HCT116 (cell line): ENCODE data around the gene ZCCHC17. TPM values are rescaled to one million over a fixed set of nuclear protein-coding genes. Genes with fewer than 3 reads are reported as not detected.

Experiments
- ATAC-seq: fragments of 200-7000 bp; cut with Tn5 transposase; 2 replicates; pipeline ENCODE4 v1.9.1; 2020; ENCODE audit warnings: mild to moderate bottlenecking, moderate library complexity
- BruUV-seq: library from RNA; stranded (reverse); fragments of 400-500 nt; replicated peaks from 2 replicates; lab custom pipeline; 2021; lab: Mats Ljungman, UMichigan
- CTCF ChIA-PET: fragments of 300-600 bp; sonication (Branson Sonifier 250); formaldehyde crosslinking; loops from one replicate; lab custom pipeline; 2021; ENCODE audit warnings: antibody characterized with exemption; lab: Charles Lee
- POLR2A ChIA-PET: fragments of 300-600, 350-600 bp; sonication (Branson Sonifier 250); formaldehyde crosslinking; loops from one replicate; lab custom pipeline; 2021; ENCODE audit warnings: antibody characterized with exemption; lab: Charles Lee
- RAD21 ChIA-PET, 2 experiments: fragments of 300-600 bp; sonication (Branson Sonifier 250); formaldehyde crosslinking; loops; one replicate each; lab custom pipeline; 2023; ENCODE audit warnings: low total read pairs in 2 of 2; ENCODE audit not compliant: uncharacterized antibody in 2 of 2, unreplicated experiment in 2 of 2, low non-redundant PET in 1 of 2; lab: Charles Lee
- DNase-seq: peaks from one replicate; pipeline ENCODE4 v3.0.0-alpha.2; 2010; ENCODE audit warnings: low read depth, low spot score
- H2AFZ ChIP-seq: fragments of 200-600 bp; shearing (Covaris generic), sonication (generic); 2 replicates; pipeline ENCODE4 v1.6.1; 2017; ENCODE audit warnings: low read depth, mixed run types, mixed read lengths, antibody characterized with exemption, low read length; ENCODE audit not compliant: poor library complexity, severe bottlenecking
- H3K27ac ChIP-seq: 2 replicates; pipeline ENCODE4 v1.5.1; 2012; ENCODE audit warnings: low read depth, low read length
- H3K27me3 ChIP-seq: fragments of 200-600 bp; sonication (generic); 2 replicates; pipeline ENCODE4 v1.6.1; 2016; ENCODE audit warnings: mixed run types, low read length, mixed read lengths; ENCODE audit not compliant: insufficient read depth
- H3K36me3 ChIP-seq, 2 experiments: fragments of 200-500 bp in 1 of 2; fragments of 200-600 bp in 1 of 2; sonication (Bioruptor generic) in 1 of 2; sonication (generic) in 1 of 2; 2 replicates each; pipeline versions ENCODE4 v1.5.1 to v1.6.1; 2014 to 2016; ENCODE audit warnings: low read length in 2 of 2, inconsistent platforms in 1 of 2, mixed read lengths in 1 of 2, mixed run types in 1 of 2; ENCODE audit not compliant: insufficient read depth in 2 of 2, control insufficient read depth in 1 of 2
- H3K4me1 ChIP-seq, 2 experiments: fragments of 200-600 bp in 1 of 2; sonication (generic) in 1 of 2; 2 replicates each; pipeline versions ENCODE4 v1.5.1 to v1.6.1; 2012 to 2017; ENCODE audit warnings: low read length in 2 of 2, inconsistent platforms in 1 of 2, mild to moderate bottlenecking in 1 of 2, mixed read lengths in 1 of 2, mixed run types in 1 of 2, moderate library complexity in 1 of 2; ENCODE audit not compliant: insufficient read depth in 2 of 2, control insufficient read depth in 1 of 2
- H3K4me2 ChIP-seq: fragments of 200-600 bp; sonication (generic); 2 replicates; pipeline ENCODE4 v1.6.1; 2017; ENCODE audit warnings: mixed run types, low read length, mixed read lengths
- H3K4me3 ChIP-seq, 2 experiments: fragments of 200-600 bp in 1 of 2; sonication (generic) in 1 of 2; replicated peaks in 1 of 2; 2 replicates each; pipeline ENCODE4 v1.5.1; 2011 to 2016; ENCODE audit warnings: low read length in 2 of 2, control low read depth in 1 of 2, low read depth in 1 of 2, mild to moderate bottlenecking in 1 of 2, mixed read lengths in 1 of 2, mixed run types in 1 of 2
- H3K79me2 ChIP-seq: fragments of 200-600 bp; sonication (generic); 2 replicates; pipeline ENCODE4 v1.6.1; 2017; ENCODE audit warnings: mild to moderate bottlenecking, mixed run types, low read length, moderate library complexity, mixed read lengths; ENCODE audit not compliant: insufficient read depth
- H3K9ac ChIP-seq: fragments of 200-600 bp; sonication (generic); 2 replicates; pipeline ENCODE4 v1.6.1; 2016; ENCODE audit warnings: low read length, mixed read lengths
- H3K9me2 ChIP-seq: fragments of 200-600 bp; sonication (generic), shearing (Covaris generic); 2 replicates; pipeline ENCODE4 v1.6.1; 2017; ENCODE audit warnings: mixed run types, mild to moderate bottlenecking, moderate library complexity; ENCODE audit not compliant: insufficient read depth
- H3K9me3 ChIP-seq, 2 experiments: fragments of 200-500 bp in 1 of 2; fragments of 200-600 bp in 1 of 2; sonication (Bioruptor generic) in 1 of 2; sonication (generic) in 1 of 2; 2 replicates each; pipeline ENCODE4 v1.6.1; 2014 to 2017; ENCODE audit warnings: low read length in 2 of 2, mixed read lengths in 2 of 2, inconsistent platforms in 1 of 2, low read depth in 1 of 2, mild to moderate bottlenecking in 1 of 2, mixed run types in 1 of 2, moderate library complexity in 1 of 2; ENCODE audit not compliant: control insufficient read depth in 1 of 2, insufficient read depth in 1 of 2
- H4K20me1 ChIP-seq: fragments of 200-600 bp; sonication (generic), shearing (Covaris generic); 2 replicates; pipeline ENCODE4 v1.6.1; 2017; ENCODE audit warnings: mixed run types, mild to moderate bottlenecking, moderate library complexity; ENCODE audit not compliant: insufficient read depth
- RAD21 ChIP-seq: IDR thresholded peaks from 2 replicates; pipeline ENCODE4 v1.6.1; 2012; ENCODE audit warnings: low read depth, mild to moderate bottlenecking
- SIN3A ChIP-seq: IDR thresholded peaks from 2 replicates; pipeline ENCODE4 v1.6.1; 2012; ENCODE audit warnings: low read depth
- SP1 ChIP-seq: IDR thresholded peaks from 2 replicates; pipeline ENCODE4 v1.6.1; 2012; ENCODE audit warnings: low read depth
- SRF ChIP-seq: IDR thresholded peaks from 2 replicates; pipeline ENCODE4 v1.6.1; 2012; ENCODE audit warnings: low read depth
- ZBTB33 ChIP-seq: IDR thresholded peaks from 2 replicates; pipeline ENCODE4 v1.6.1; 2011; ENCODE audit warnings: mild to moderate bottlenecking, low read length, moderate library complexity; ENCODE audit not compliant: insufficient replicate concordance; ENCODE audit errors: extremely low read depth
- ZFX ChIP-seq: fragments of 450-650 bp; IDR thresholded peaks from 2 replicates; pipeline ENCODE4 v1.6.1; 2017
- intact Hi-C: fragments of 100-400 bp; cut with micrococcal nuclease; formaldehyde crosslinking; loops from 2 replicates; pipeline ENCODE4 v1.10.0; 2022
- total RNA-seq: library from RNA; stranded (reverse); gene quantifications from one replicate; pipeline ENCODE4 v1.2.1, GENCODE V29; 2021; ENCODE audit not compliant: unreplicated experiment

The ZCCHC17 gene
- total RNA-seq, 1 experiment from 2014 or later = 27.8 TPM

GRCh38 chr1:31297277-31298247 lies 730 bp downstream of the ZCCHC17 start:
- peaks cover 90% of the 10 kb centered on the region for H3K79me2 ChIP-seq
- H2AFZ ChIP-seq = no peak overlapping the region
- ChIA-PET RAD21 (no interaction called here), POLR2A (interaction anchor here (0.6 to 1.5 kb wide), 12 partner anchors 10 to 237 kb away, joined by 3 to 18 read pairs (median 4); no protein-coding TSS in a partner anchor), CTCF (interaction anchor here (1.0 to 1.6 kb wide), 3 partner anchors 112 to 116 kb away, joined by 3 to 8 read pairs (median 8); no protein-coding TSS in a partner anchor)
- peaks cover 4 to 22% of the 10 kb centered on the region in 2 experiments; a peak in 3 of 4 replicates for H3K4me1 ChIP-seq
- peak overlapping the region; percentile 73 for H3K4me2 ChIP-seq
- intact Hi-C loops = no loop called here
- DNase-seq (no peak), ATAC-seq (no peak)
- H3K9ac ChIP-seq = peak overlapping the region; percentile 97
- BruUV-seq = TSS peak; percentile 78
- no peaks in the 10 kb centered on the region for H3K27me3 ChIP-seq
- peak overlapping the region; percentile 65 to 98 for H3K4me3 ChIP-seq
- TF ChIP-seq SRF = no peak
- no peak for TF ChIP-seq RAD21
- TF ChIP-seq SIN3A = no peak
- no peak for TF ChIP-seq SP1
- 0 out of 2 replicates have a peak, but pooled peaks have one; percentile 2 for TF ChIP-seq ZFX
- no peak for TF ChIP-seq ZBTB33
- H3K36me3 ChIP-seq = peaks cover 7 to 11% of the 10 kb centered on the region in 2 experiments; a peak in 3 of 4 replicates
- H3K27ac ChIP-seq = peak overlapping the region; percentile 40
- H3K9me2 ChIP-seq = no peaks in the 10 kb centered on the region
- no peaks in the 10 kb centered on the region for H4K20me1 ChIP-seq
- no peaks in the 10 kb centered on the region for H3K9me3 ChIP-seq
